Measurements from ENCODE around the gene SLC6A3. TPM values are rescaled to one million over a fixed set of nuclear protein-coding genes. Genes with fewer than 3 reads are reported as not detected.
"Not testable (repeated sequence)": the region's sequence is repeated elsewhere in the genome, so short reads cannot be mapped to it uniquely, and the experiment has no call there.

Gene SLC6A3
- total RNA-seq, 2 experiments from 2014 or later, result not detected

- DNase-seq, result no peak
- ChIA-PET POLR2A (no interaction called here), CTCF (interaction anchor here (0.7 kb wide), 1 partner anchor 35 kb away, joined by 3 read pairs; no protein-coding TSS in a partner anchor)
- Mint-ChIP-seq H3K4me1 (ENCODE audit: low read depth) (no peaks in the 10 kb centered on the region), H3K27me3 (peaks cover 6% of the 10 kb centered on the region), H3K27ac (no peak overlapping the region), H3K9me3 (peaks cover 41% of the 10 kb centered on the region), H3K4me3 (no peak overlapping the region), H3K36me3 (peaks cover 4% of the 10 kb centered on the region)
- intact Hi-C loops (cut with micrococcal nuclease), result no loop called here
Observed at GRCh38 chr5:1431021-1431811, 14.0 kb downstream of the SLC6A3 start.

GRCh38 chr5:1430121-1430795 is 15.0 kb downstream of the SLC6A3 start:
- intact Hi-C loops (cut with micrococcal nuclease), result no loop called here
- peaks cover 48% of the 10 kb centered on the region for H3K9me3 Mint-ChIP-seq
- H3K4me3 Mint-ChIP-seq, result no peak overlapping the region
- H3K27me3 Mint-ChIP-seq, result peaks cover 6% of the 10 kb centered on the region
- H3K4me1 Mint-ChIP-seq (ENCODE audit: low read depth), result no peaks in the 10 kb centered on the region
- ChIA-PET POLR2A (no interaction called here), CTCF (no interaction called here)
- no peak overlapping the region for H3K27ac Mint-ChIP-seq
- peaks cover 4% of the 10 kb centered on the region for H3K36me3 Mint-ChIP-seq
- no peak for DNase-seq

GRCh38 chr5:1429496-1429895 is 15.7 kb downstream of the SLC6A3 start:
- peaks cover 4% of the 10 kb centered on the region for H3K36me3 Mint-ChIP-seq
- no peak overlapping the region for H3K4me3 Mint-ChIP-seq
- POLR2A ChIA-PET, result no interaction called here
- H3K9me3 Mint-ChIP-seq, result peaks cover 50% of the 10 kb centered on the region
- DNase-seq, result no peak
- intact Hi-C loops (cut with micrococcal nuclease), result no loop called here
- H3K27me3 Mint-ChIP-seq, result peaks cover 8% of the 10 kb centered on the region
- CTCF ChIA-PET, result no interaction called here
- no peaks in the 10 kb centered on the region for H3K4me1 Mint-ChIP-seq (ENCODE audit: low read depth)
- no peak overlapping the region for H3K27ac Mint-ChIP-seq

- intact Hi-C loops (cut with micrococcal nuclease), result no loop called here
- CTCF ChIA-PET, result no interaction called here
Observed at GRCh38 chr5:1429066-1429465, 16.2 kb downstream of the SLC6A3 start.

GRCh38 chr5:1428107-1428506 is 17.1 kb downstream of the SLC6A3 start:
- ChIA-PET POLR2A (no interaction called here), CTCF (no interaction called here)
- Mint-ChIP-seq H3K27me3 (peaks cover 5% of the 10 kb centered on the region), H3K9me3 (peaks cover 50% of the 10 kb centered on the region), H3K4me3 (no peak overlapping the region), H3K36me3 (peaks cover 4% of the 10 kb centered on the region), H3K4me1 (ENCODE audit: low read depth) (no peaks in the 10 kb centered on the region), H3K27ac (no peak overlapping the region)
- no peak for DNase-seq
- intact Hi-C loops (cut with micrococcal nuclease), result no loop called here

More at GRCh38 chr5:1429066-1429465, 16.2 kb downstream of the SLC6A3 start:
- peaks cover 50% of the 10 kb centered on the region for H3K9me3 Mint-ChIP-seq
- peaks cover 11% of the 10 kb centered on the region for H3K27me3 Mint-ChIP-seq
- H3K27ac Mint-ChIP-seq, result no peak overlapping the region
- H3K4me1 Mint-ChIP-seq (ENCODE audit: low read depth), result no peaks in the 10 kb centered on the region
- POLR2A ChIA-PET, result no interaction called here
- H3K4me3 Mint-ChIP-seq, result no peak overlapping the region
- peaks cover 4% of the 10 kb centered on the region for H3K36me3 Mint-ChIP-seq
- DNase-seq, result no peak

GRCh38 chr5:1424716-1425115 is 20.5 kb downstream of the SLC6A3 start:
- Mint-ChIP-seq H3K27ac (no peak overlapping the region), H3K36me3 (peaks cover 4% of the 10 kb centered on the region), H3K4me1 (ENCODE audit: low read depth) (no peaks in the 10 kb centered on the region), H3K27me3 (peaks cover 5% of the 10 kb centered on the region), H3K9me3 (peaks cover 43% of the 10 kb centered on the region), H3K4me3 (no peak overlapping the region)
- no peak for DNase-seq
- intact Hi-C loops (cut with micrococcal nuclease), result no loop called here
- CTCF ChIA-PET, result no interaction called here
- POLR2A ChIA-PET, result no interaction called here

GRCh38 chr5:1423901-1424603 is 21.2 kb downstream of the SLC6A3 start:
- Mint-ChIP-seq H3K4me1 (ENCODE audit: low read depth) (no peaks in the 10 kb centered on the region), H3K4me3 (no peak overlapping the region), H3K27ac (no peak overlapping the region), H3K27me3 (peaks cover 5% of the 10 kb centered on the region), H3K36me3 (peaks cover 4% of the 10 kb centered on the region), H3K9me3 (peaks cover 36% of the 10 kb centered on the region)
- POLR2A ChIA-PET, result no interaction called here
- no peak for DNase-seq
- intact Hi-C loops (cut with micrococcal nuclease), result no loop called here
- CTCF ChIA-PET, result no interaction called here

GRCh38 chr5:1422522-1422921 is 22.7 kb downstream of the SLC6A3 start:
- H3K4me1 Mint-ChIP-seq (ENCODE audit: low read depth); CTCF ChIA-PET; H3K27me3 Mint-ChIP-seq; H3K4me3 Mint-ChIP-seq; DNase-seq; POLR2A ChIA-PET; H3K27ac Mint-ChIP-seq; intact Hi-C loops (cut with micrococcal nuclease); H3K36me3 Mint-ChIP-seq: not testable (repeated sequence)
- peaks cover 21% of the 10 kb centered on the region for H3K9me3 Mint-ChIP-seq

GRCh38 chr5:1421521-1422341 is 23.5 kb downstream of the SLC6A3 start:
- Mint-ChIP-seq H3K4me3 (no peak overlapping the region), H3K36me3 (peaks cover 2% of the 10 kb centered on the region), H3K9me3 (peaks cover 15% of the 10 kb centered on the region), H3K27me3 (peaks cover 5% of the 10 kb centered on the region), H3K4me1 (ENCODE audit: low read depth) (no peaks in the 10 kb centered on the region), H3K27ac (no peak overlapping the region)
- ChIA-PET CTCF (no interaction called here), POLR2A (no interaction called here)
- intact Hi-C loops (cut with micrococcal nuclease), result no loop called here
- DNase-seq, result no peak

GRCh38 chr5:1420211-1421195 is 24.7 kb downstream of the SLC6A3 start:
- intact Hi-C loops (cut with micrococcal nuclease), result no loop called here
- no peaks in the 10 kb centered on the region for H3K36me3 Mint-ChIP-seq
- peaks cover 5% of the 10 kb centered on the region for H3K27me3 Mint-ChIP-seq
- ChIA-PET CTCF (no interaction called here), POLR2A (no interaction called here)
- peaks cover 4% of the 10 kb centered on the region for H3K9me3 Mint-ChIP-seq
- no peak overlapping the region for H3K4me3 Mint-ChIP-seq
- H3K4me1 Mint-ChIP-seq (ENCODE audit: low read depth), result no peaks in the 10 kb centered on the region
- no peak overlapping the region for H3K27ac Mint-ChIP-seq
- DNase-seq, result no peak

- H3K4me3 Mint-ChIP-seq, result no peak overlapping the region
- intact Hi-C loops (cut with micrococcal nuclease), result no loop called here
- no peak overlapping the region for H3K27ac Mint-ChIP-seq
- H3K27me3 Mint-ChIP-seq, result peaks cover 3% of the 10 kb centered on the region
- CTCF ChIA-PET, result no interaction called here
- H3K9me3 Mint-ChIP-seq, result no peaks in the 10 kb centered on the region
- POLR2A ChIA-PET, result no interaction called here
- DNase-seq, result no peak
- H3K4me1 Mint-ChIP-seq (ENCODE audit: low read depth), result no peaks in the 10 kb centered on the region
- no peaks in the 10 kb centered on the region for H3K36me3 Mint-ChIP-seq
Observed at GRCh38 chr5:1419476-1420210, 25.6 kb downstream of the SLC6A3 start.
